Naive thymus-derived CD8-positive, alpha-beta T cell (primary cell): ENCODE measurements around the gene CYSRT1. TPM values are rescaled to one million over a fixed set of nuclear protein-coding genes. Genes with fewer than 3 reads are reported as not detected.

Source experiments
- ATAC-seq, 2 donors: fragments of 150-1000 bp; cut with Tn5 transposase in 1 of 2; sonication (Bioruptor Pico), chemical (Tn5 transposase) in 1 of 2; 1 replicate in 1 of 2; 2 replicates in 1 of 2; pipeline ENCODE4 v1.10.0; 2021; ENCODE audit warnings: mild to moderate bottlenecking in 2 of 2, moderate library complexity in 2 of 2
- POLR2A ChIA-PET: fragments of 350-600 bp; sonication (Branson Sonifier 250); formaldehyde crosslinking; loops from one replicate; lab custom pipeline; 2021; ENCODE audit warnings: antibody characterized with exemption; lab: Charles Lee
- DNase-seq, 10 donors: peaks; one replicate each; pipeline versions ENCODE4 v3.0.0 to v3.0.0-alpha.2; 2020 to 2022
- H3K27ac Mint-ChIP-seq, 10 donors: one replicate each; pipeline ENCODE4 v1.8.0; 2020 to 2022; ENCODE audit warnings: mild to moderate bottlenecking in 10 of 10, mixed read lengths in 10 of 10, moderate library complexity in 4 of 10, inconsistent platforms in 1 of 10
- H3K27me3 Mint-ChIP-seq, 5 donors: one replicate each; pipeline ENCODE4 v1.8.0; 2021 to 2022; ENCODE audit warnings: mixed read lengths in 5 of 5
- H3K36me3 Mint-ChIP-seq, 3 donors: one replicate each; pipeline ENCODE4 v1.8.0; 2020 to 2022; ENCODE audit warnings: mixed read lengths in 3 of 3, mild to moderate bottlenecking in 2 of 3, inconsistent platforms in 1 of 3
- H3K4me1 Mint-ChIP-seq, 4 donors: one replicate each; pipeline ENCODE4 v1.8.0; 2021 to 2022; ENCODE audit warnings: mixed read lengths in 4 of 4
- H3K4me3 Mint-ChIP-seq, 10 donors: one replicate each; pipeline ENCODE4 v1.8.0; 2020 to 2022; ENCODE audit warnings: mild to moderate bottlenecking in 10 of 10, mixed read lengths in 10 of 10, moderate library complexity in 6 of 10, inconsistent platforms in 1 of 10
- H3K9me3 Mint-ChIP-seq, 9 donors: one replicate each; pipeline ENCODE4 v1.8.0; 2020 to 2022; ENCODE audit warnings: mixed read lengths in 9 of 9, mild to moderate bottlenecking in 3 of 9, inconsistent platforms in 1 of 9, moderate library complexity in 1 of 9
- polyA plus RNA-seq, 3 donors: library from polyadenylated mRNA; unstranded; fragments of 300-500 nt; fragmentation: Illumina TruSeq; gene quantifications; one replicate each; pipeline ENCODE4 v1.2.3, GENCODE V29; 2021
- total RNA-seq, 8 experiments: library from RNA in 2 of 8; stranded (reverse) in 2 of 8; gene quantifications; one replicate each; pipeline ENCODE4 v1.2.3 and lab custom pipeline; 2021 to 2026

CYSRT1 gene
- total and polyA plus RNA-seq, 5 experiments from 2014 or later, result 0.30 to 0.47 TPM; not detected in 3

DNA sequence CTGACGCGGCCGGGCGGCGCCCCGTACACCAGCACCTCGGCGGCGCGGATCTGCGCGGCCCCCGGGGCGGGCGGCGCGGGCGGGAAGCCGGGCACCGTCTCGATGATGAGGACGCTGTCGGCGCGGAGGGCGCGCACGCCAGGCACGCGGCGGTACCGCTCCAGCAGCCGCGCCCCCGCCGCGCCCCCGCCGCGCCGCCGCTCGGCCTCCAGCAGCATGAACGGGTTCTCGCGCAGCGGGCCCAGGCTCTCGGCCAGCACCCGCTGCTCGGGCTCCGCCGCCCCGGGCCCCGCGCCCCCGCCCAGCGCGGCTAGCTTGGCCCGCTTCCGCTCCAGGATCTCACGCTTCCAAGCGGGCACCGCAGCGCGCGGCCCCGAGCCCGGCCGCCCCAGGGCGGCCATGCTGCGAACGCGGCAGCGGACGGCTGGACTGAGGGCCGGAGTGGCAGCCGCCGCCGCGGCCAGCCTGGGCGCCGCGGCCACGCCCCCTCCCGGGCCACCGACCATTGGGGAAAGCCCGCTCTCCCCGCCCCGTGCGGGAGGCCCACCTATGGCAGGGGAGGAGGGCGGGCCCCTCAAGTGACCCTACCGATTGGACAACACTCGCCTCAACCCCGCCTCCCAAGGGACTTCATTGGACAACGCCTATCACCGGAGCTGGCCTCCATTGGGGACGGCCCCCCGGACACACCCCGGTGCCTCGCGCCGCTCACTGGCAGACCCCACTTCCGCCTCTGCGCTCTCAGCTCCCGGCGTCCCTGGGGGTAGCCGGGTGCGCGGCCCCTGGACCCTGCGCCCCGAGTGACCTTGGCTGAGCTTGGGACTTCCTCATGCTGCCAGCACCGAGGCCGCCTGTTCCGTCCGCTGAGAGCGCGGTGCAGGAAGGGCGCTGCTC lies 24.4 kb upstream of the CYSRT1 start, which contains the start of gene TPRN:
TSS of gene TPRN (minus strand) at position 431 of the 894 bp plus-strand sequence. CDS start at position 401, 30 bp downstream.
- H3K4me1 Mint-ChIP-seq, result peaks cover 9 to 39% (median 22%) of the 10 kb centered on the region in 4 donors
- no peaks in the 10 kb centered on the region for H3K27me3 Mint-ChIP-seq
- POLR2A ChIA-PET, result interaction anchor here (0.6 to 11.7 kb wide), 18 partner anchors 10 to 1184 kb away, joined by 3 to 135 read pairs (median 4); partner anchors contain the start of genes ANAPC2, CYSRT1, GRIN1 and MAN1B1
- no peaks in the 10 kb centered on the region for H3K9me3 Mint-ChIP-seq
- H3K4me3 Mint-ChIP-seq, result peak within 1 kb of the TSS; percentile 76 to 92 (median 85)
- H3K36me3 Mint-ChIP-seq, result no peaks in the 10 kb centered on the region
- peak within 1 kb of the TSS; percentile 48 to 90 (median 80) for H3K27ac Mint-ChIP-seq
- ATAC-seq (peak; percentile 93 to 95), DNase-seq (peak; percentile 94 to 99 (median 98))

GRCh38 chr9:137201205-137201868 lies 23.6 kb upstream of the CYSRT1 start:
- ATAC-seq (no peak), DNase-seq (no peak)
- no peaks in the 10 kb centered on the region for H3K27me3 Mint-ChIP-seq
- peaks cover 10 to 45% (median 29%) of the 10 kb centered on the region in 4 donors for H3K4me1 Mint-ChIP-seq
- peak overlapping the region; percentile 76 to 92 (median 85) for H3K4me3 Mint-ChIP-seq
- H3K27ac Mint-ChIP-seq, result peak overlapping the region; percentile 48 to 90 (median 80)
- H3K36me3 Mint-ChIP-seq, result no peaks in the 10 kb centered on the region
- POLR2A ChIA-PET, result interaction anchor here (0.6 to 11.7 kb wide), 19 partner anchors 11 to 1185 kb away, joined by 3 to 135 read pairs (median 4); partner anchors contain the start of genes ANAPC2, CYSRT1, GRIN1 and MAN1B1
- H3K9me3 Mint-ChIP-seq, result no peaks in the 10 kb centered on the region

- H3K36me3 Mint-ChIP-seq, result peaks cover 0 to 9% (median 0%) of the 10 kb centered on the region in 3 donors
- POLR2A ChIA-PET, result interaction anchor here (0.7 to 11.7 kb wide), 6 partner anchors 12 to 156 kb away, joined by 3 to 135 read pairs (median 7); partner anchors contain the start of genes ANAPC2, CYSRT1, MAN1B1 and RNF208
- H3K27ac Mint-ChIP-seq, result no peak overlapping the region
- peaks cover 22 to 59% (median 43%) of the 10 kb centered on the region in 4 donors for H3K4me1 Mint-ChIP-seq
- DNase-seq, result no peak
- no peaks in the 10 kb centered on the region for H3K27me3 Mint-ChIP-seq
- ATAC-seq, result no peak
- H3K4me3 Mint-ChIP-seq, result peak overlapping the region in 4 of 10 donors; percentile 4 to 54 (median 32)
- no peaks in the 10 kb centered on the region for H3K9me3 Mint-ChIP-seq
Measured at GRCh38 chr9:137202966-137203365, 22.0 kb upstream of the CYSRT1 start.

- Mint-ChIP-seq H3K4me1 (peaks cover 22 to 57% (median 47%) of the 10 kb centered on the region in 4 donors), H3K4me3 (peak overlapping the region; percentile 86 to 95 (median 92)), H3K36me3 (peaks cover 0 to 14% (median 0%) of the 10 kb centered on the region in 3 donors), H3K27me3 (no peaks in the 10 kb centered on the region), H3K9me3 (no peaks in the 10 kb centered on the region), H3K27ac (peak overlapping the region; percentile 75 to 97 (median 94))
- ATAC-seq (no peak), DNase-seq (no peak)
- POLR2A ChIA-PET, result interaction anchor here (0.6 to 11.7 kb wide), 7 partner anchors 14 to 320 kb away, joined by 3 to 135 read pairs (median 5); partner anchors contain the start of genes ANAPC2, CYSRT1, MAN1B1 and RNF208
Measured at GRCh38 chr9:137204731-137205125, 20.2 kb upstream of the CYSRT1 start.

GRCh38 chr9:137205126-137206069 lies 19.6 kb upstream of the CYSRT1 start, which contains the start of the genes NDOR1 and TMEM203:
TSS of gene NDOR1 (plus strand) at chr9:137205700. CDS start at chr9:137205778, 78 bp downstream.
TSS of gene TMEM203 (minus strand) at chr9:137205648. CDS start at chr9:137205414, 234 bp downstream.
- H3K36me3 Mint-ChIP-seq, result peaks cover 0 to 14% (median 0%) of the 10 kb centered on the region in 3 donors
- H3K4me1 Mint-ChIP-seq, result peaks cover 22 to 57% (median 47%) of the 10 kb centered on the region in 4 donors
- H3K9me3 Mint-ChIP-seq, result no peaks in the 10 kb centered on the region
- POLR2A ChIA-PET, result interaction anchor here (0.6 to 11.7 kb wide), 8 partner anchors 15 to 119 kb away, joined by 3 to 135 read pairs (median 6); partner anchors contain the start of genes ANAPC2, CYSRT1, MAN1B1 and RNF208
- H3K4me3 Mint-ChIP-seq, result peak within 1 kb of the TSS; percentile 86 to 95 (median 92)
- DNase-seq (peak; percentile 87 to 96 (median 92)), ATAC-seq (peak; percentile 58 to 59)
- H3K27me3 Mint-ChIP-seq, result no peaks in the 10 kb centered on the region
- peak within 1 kb of the TSS; percentile 75 to 97 (median 94) for H3K27ac Mint-ChIP-seq

DNA sequence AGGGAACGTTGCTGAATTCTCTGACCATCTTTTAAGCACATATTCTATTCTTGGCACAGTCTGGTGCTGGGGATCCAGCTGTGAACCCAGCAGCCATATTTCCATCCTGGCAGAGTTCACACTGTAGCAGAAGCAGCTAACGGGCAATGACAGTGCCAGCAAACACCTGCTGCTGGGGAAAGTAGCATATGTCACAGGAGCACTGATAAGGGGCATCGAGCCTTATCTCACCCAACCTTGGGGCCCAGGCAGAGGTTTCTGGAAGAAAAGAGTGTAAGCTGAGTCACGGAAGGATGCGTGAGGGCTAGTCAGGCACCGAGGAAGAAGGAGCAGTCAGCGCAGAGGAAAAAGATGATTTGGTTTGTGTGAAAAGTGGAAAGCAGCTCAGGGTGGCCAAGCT lies 18.4 kb upstream of the CYSRT1 start:
- Mint-ChIP-seq H3K4me3 (peak overlapping the region; percentile 79 to 95 (median 92)), H3K27me3 (no peaks in the 10 kb centered on the region), H3K9me3 (no peaks in the 10 kb centered on the region), H3K4me1 (peaks cover 20 to 50% (median 39%) of the 10 kb centered on the region in 4 donors), H3K36me3 (peaks cover 0 to 14% (median 0%) of the 10 kb centered on the region in 3 donors), H3K27ac (peak overlapping the region; percentile 74 to 97 (median 90))
- DNase-seq (no peak), ATAC-seq (no peak)
- POLR2A ChIA-PET, result interaction anchor here (1.1 to 11.7 kb wide), 3 partner anchors 16 to 77 kb away, joined by 3 to 135 read pairs (median 85); partner anchors contain the start of genes ANAPC2, CYSRT1, RNF208 and SSNA1

GRCh38 chr9:137211532-137211931 lies 13.4 kb upstream of the CYSRT1 start:
- DNase-seq, result no peak
- no peaks in the 10 kb centered on the region for H3K27me3 Mint-ChIP-seq
- POLR2A ChIA-PET, result no interaction called here
- peaks cover 0 to 14% (median 0%) of the 10 kb centered on the region in 3 donors for H3K36me3 Mint-ChIP-seq
- no peaks in the 10 kb centered on the region for H3K9me3 Mint-ChIP-seq
- peaks cover 10 to 20% (median 16%) of the 10 kb centered on the region in 4 donors for H3K4me1 Mint-ChIP-seq
- ATAC-seq, result no peak
- no peak overlapping the region for H3K4me3 Mint-ChIP-seq
- peak overlapping the region in 1 of 10 donors; percentile 56 for H3K27ac Mint-ChIP-seq

DNA sequence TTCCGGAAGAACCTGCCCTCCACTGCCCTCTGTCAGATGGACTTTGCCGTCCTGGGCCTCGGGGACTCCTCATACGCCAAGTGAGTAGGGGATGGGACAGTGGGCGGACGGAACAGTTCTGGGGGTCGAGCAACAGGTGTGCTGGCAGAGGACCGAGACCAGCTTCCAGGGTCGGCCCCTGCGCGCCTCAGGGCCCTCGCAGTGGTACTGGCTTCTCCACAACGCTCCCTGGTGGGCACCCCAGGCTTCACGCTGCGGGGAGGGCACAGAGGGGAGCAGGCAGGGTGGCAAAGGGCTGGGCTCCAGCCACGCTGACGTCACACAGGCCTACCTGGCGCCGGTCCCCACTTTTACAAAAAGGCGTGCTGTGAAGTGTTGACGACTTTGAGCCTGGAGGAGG lies 12.5 kb upstream of the CYSRT1 start:
- Mint-ChIP-seq H3K27me3 (no peaks in the 10 kb centered on the region), H3K27ac (no peak overlapping the region), H3K36me3 (peaks cover 0 to 8% (median 0%) of the 10 kb centered on the region in 3 donors), H3K9me3 (no peaks in the 10 kb centered on the region), H3K4me1 (peaks cover 1 to 10% (median 6%) of the 10 kb centered on the region in 4 donors), H3K4me3 (no peak overlapping the region)
- no peak for ATAC-seq
- no peak for DNase-seq
- POLR2A ChIA-PET, result interaction anchor here (0.5 kb wide), 1 partner anchor 83 kb away, joined by 4 read pairs; no protein-coding TSS in a partner anchor

DNA sequence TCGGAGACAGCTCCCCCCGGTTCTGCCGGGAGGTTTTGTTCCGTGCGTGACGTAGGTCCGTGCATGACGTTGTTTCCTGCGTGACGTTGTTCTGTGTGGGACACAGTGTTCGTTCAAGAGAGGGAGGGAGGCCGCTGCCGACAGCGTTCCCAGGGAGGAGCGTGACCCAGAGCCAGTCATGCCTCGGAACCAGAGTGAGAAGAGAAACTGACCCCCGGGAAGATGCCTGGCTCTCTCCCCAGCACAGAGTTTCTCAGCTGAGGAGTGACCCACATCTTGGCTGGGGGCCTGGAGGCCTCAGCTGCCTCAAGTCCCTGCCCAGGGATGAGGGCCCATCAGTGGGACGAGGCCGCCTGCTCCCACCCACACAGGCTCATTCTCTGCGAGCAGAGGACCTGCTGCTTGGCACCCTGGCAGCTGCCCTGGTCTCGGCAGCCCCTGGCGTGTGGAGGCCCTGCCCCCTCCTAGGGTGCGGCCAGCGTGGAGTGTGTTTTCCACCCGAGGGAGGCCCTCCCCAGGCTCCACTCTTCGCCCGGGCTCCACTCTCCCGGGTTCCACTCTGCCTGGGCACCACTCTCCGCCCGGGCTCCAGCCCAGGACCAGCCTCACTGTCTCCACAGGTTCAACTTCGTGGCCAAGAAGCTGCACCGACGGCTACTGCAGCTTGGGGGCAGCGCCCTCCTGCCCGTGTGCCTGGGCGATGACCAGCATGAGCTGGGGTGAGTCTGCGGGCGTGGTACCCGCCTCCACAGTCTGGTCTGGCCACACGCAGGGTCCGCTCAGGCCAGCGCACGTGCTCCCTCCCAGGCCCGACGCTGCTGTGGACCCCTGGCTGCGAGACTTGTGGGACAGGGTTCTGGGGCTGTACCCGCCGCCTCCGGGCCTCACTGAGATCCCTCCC lies 11.6 kb upstream of the CYSRT1 start:
- peak overlapping the region in 1 of 10 donors; percentile 40 for H3K27ac Mint-ChIP-seq
- POLR2A ChIA-PET, result interaction anchor here (0.5 to 1.6 kb wide), 3 partner anchors 10 to 84 kb away, joined by 3 to 7 read pairs (median 4); partner anchors contain the start of genes RNF208 and TPRN
- no peak overlapping the region for H3K4me3 Mint-ChIP-seq

GRCh38 chr9:137214620-137215019 lies 10.4 kb upstream of the CYSRT1 start:
- no peaks in the 10 kb centered on the region for H3K9me3 Mint-ChIP-seq
- ATAC-seq, result no peak
- H3K36me3 Mint-ChIP-seq, result no peaks in the 10 kb centered on the region
- POLR2A ChIA-PET, result interaction anchor here (0.6 to 1.6 kb wide), 4 partner anchors 9 to 155 kb away, joined by 3 to 7 read pairs (median 4); partner anchors contain the start of gene RNF208
- H3K4me3 Mint-ChIP-seq, result no peak overlapping the region
- H3K4me1 Mint-ChIP-seq, result peaks cover 0 to 4% (median 0%) of the 10 kb centered on the region in 4 donors
- H3K27me3 Mint-ChIP-seq, result no peaks in the 10 kb centered on the region
- H3K27ac Mint-ChIP-seq, result no peak overlapping the region
- DNase-seq, result no peak

More for the DNA sequence above, 11.6 kb upstream of the CYSRT1 start:
- Mint-ChIP-seq H3K36me3 (peaks cover 0 to 3% (median 0%) of the 10 kb centered on the region in 3 donors), H3K27me3 (no peaks in the 10 kb centered on the region), H3K4me1 (peaks cover 0 to 6% (median 3%) of the 10 kb centered on the region in 4 donors), H3K9me3 (no peaks in the 10 kb centered on the region)
- DNase-seq, result no peak
- ATAC-seq, result no peak
